CD14-positive monocyte (primary cell): ENCODE measurements around the gene TGM4. TPM values are rescaled to one million over a fixed set of nuclear protein-coding genes. Genes with fewer than 3 reads are reported as not detected.

ENCODE experiments used
- DNase-seq, 3 donors: peaks; one replicate each; pipeline ENCODE4 v3.0.0-alpha.2; 2011 to 2022
- H2AFZ ChIP-seq: 2 replicates; pipeline ENCODE4 v1.6.0; 2012; ENCODE audit warnings: mild to moderate bottlenecking, low read depth, low read length, inconsistent platforms; ENCODE audit not compliant: insufficient read depth, poor library complexity, severe bottlenecking
- H3K27ac ChIP-seq, 2 donors: 1 replicate in 1 of 2; 2 replicates in 1 of 2; pipeline ENCODE4 v1.5.1; 2012 to 2013; ENCODE audit warnings: low read length in 2 of 2, control low read depth in 1 of 2, inconsistent platforms in 1 of 2, low read depth in 1 of 2, mild to moderate bottlenecking in 1 of 2
- H3K27me3 ChIP-seq, 2 donors: one replicate each; pipeline versions ENCODE4 v1.6.0 to v1.6.1; 2011 to 2013; ENCODE audit warnings: low read length in 2 of 2; ENCODE audit not compliant: control insufficient read depth in 2 of 2, insufficient read depth in 2 of 2
- H3K36me3 ChIP-seq, 2 donors: replicated peaks in 1 of 2; 1 replicate in 1 of 2; 2 replicates in 1 of 2; pipeline versions ENCODE4 v1.5.1 to v1.6.1; 2012 to 2013; ENCODE audit warnings: low read length in 2 of 2, control low read depth in 1 of 2, inconsistent platforms in 1 of 2, mild to moderate bottlenecking in 1 of 2; ENCODE audit not compliant: insufficient read depth in 2 of 2, control insufficient read depth in 1 of 2
- H3K4me1 ChIP-seq, 2 donors: 1 replicate in 1 of 2; 2 replicates in 1 of 2; pipeline versions ENCODE4 v1.5.1 to v1.6.1; 2012 to 2013; ENCODE audit warnings: low read length in 2 of 2, control low read depth in 1 of 2, inconsistent platforms in 1 of 2, mild to moderate bottlenecking in 1 of 2, moderate library complexity in 1 of 2; ENCODE audit not compliant: insufficient read depth in 2 of 2, control insufficient read depth in 1 of 2
- H3K4me2 ChIP-seq: replicated peaks from 2 replicates; pipeline ENCODE3; 2012; ENCODE audit warnings: low read length, moderate library complexity, mild to moderate bottlenecking; ENCODE audit not compliant: poor library complexity, severe bottlenecking; ENCODE audit errors: extremely low read depth
- H3K4me3 ChIP-seq, 3 experiments: fragments of 200-600 bp in 1 of 3; sonication (generic) in 1 of 3; replicated peaks in 1 of 3; 1 replicate in 2 of 3; 2 replicates in 1 of 3; pipeline ENCODE4 v1.5.1; 2011 to 2013; ENCODE audit warnings: low read length in 3 of 3, mild to moderate bottlenecking in 3 of 3, control low read depth in 2 of 3, low read depth in 2 of 3, inconsistent platforms in 1 of 3, moderate library complexity in 1 of 3
- H3K79me2 ChIP-seq: 2 replicates; pipeline ENCODE4 v1.6.0; 2012; ENCODE audit warnings: mild to moderate bottlenecking, control low read depth, inconsistent platforms, low read length, moderate library complexity; ENCODE audit not compliant: insufficient read depth
- H3K9ac ChIP-seq: 2 replicates; pipeline ENCODE4 v1.6.0; 2017; ENCODE audit warnings: low read length, mild to moderate bottlenecking; ENCODE audit not compliant: insufficient read depth, poor library complexity, severe bottlenecking
- H3K9me3 ChIP-seq, 2 donors: replicated peaks in 1 of 2; 1 replicate in 1 of 2; 2 replicates in 1 of 2; pipeline versions ENCODE4 v1.5.1 to v1.6.1; 2012 to 2013; ENCODE audit warnings: low read length in 2 of 2, control low read depth in 1 of 2; ENCODE audit not compliant: control insufficient read depth in 1 of 2, insufficient read depth in 1 of 2
- H4K20me1 ChIP-seq: 2 replicates; pipeline ENCODE4 v1.6.0; 2012; ENCODE audit warnings: mild to moderate bottlenecking, low read length, control low read depth, moderate library complexity; ENCODE audit not compliant: insufficient read depth
- H3K27ac Mint-ChIP-seq, 7 donors: one replicate each; pipeline ENCODE4 v1.8.0; 2020; ENCODE audit warnings: mild to moderate bottlenecking in 7 of 7, mixed read lengths in 7 of 7, moderate library complexity in 6 of 7, inconsistent platforms in 2 of 7
- H3K27me3 Mint-ChIP-seq, 3 donors: one replicate each; pipeline ENCODE4 v1.8.0; 2021 to 2022; ENCODE audit warnings: low read depth in 3 of 3, mild to moderate bottlenecking in 3 of 3, mixed read lengths in 3 of 3, moderate library complexity in 3 of 3, inconsistent platforms in 1 of 3
- H3K36me3 Mint-ChIP-seq, 2 donors: one replicate each; pipeline ENCODE4 v1.8.0; 2020; ENCODE audit warnings: mixed read lengths in 2 of 2, inconsistent platforms in 1 of 2, mild to moderate bottlenecking in 1 of 2
- H3K4me1 Mint-ChIP-seq: one replicate; pipeline ENCODE4 v1.8.0; 2020; ENCODE audit warnings: mild to moderate bottlenecking, mixed read lengths
- H3K4me3 Mint-ChIP-seq, 2 donors: one replicate each; pipeline ENCODE4 v1.8.0; 2020; ENCODE audit warnings: mild to moderate bottlenecking in 2 of 2, mixed read lengths in 2 of 2, moderate library complexity in 1 of 2
- H3K9me3 Mint-ChIP-seq, 7 donors: one replicate each; pipeline ENCODE4 v1.8.0; 2020 to 2022; ENCODE audit warnings: mixed read lengths in 7 of 7, mild to moderate bottlenecking in 6 of 7, moderate library complexity in 6 of 7, inconsistent platforms in 2 of 7
- WGBS: methylation state at CpG from one replicate; pipeline ENCODE4 v1.1.5; 2013; ENCODE audit warnings: missing lambda C conversion rate; ENCODE audit not compliant: insufficient coverage; 5-methylcytosine and 5-hydroxymethylcytosine counted together
- intact Hi-C, 2 donors: fragments of 100-400 bp; cut with micrococcal nuclease; formaldehyde crosslinking; loops; one replicate each; pipeline versions ENCODE4 v1.15.0 to v1.15.1; 2023
- polyA plus RNA-seq, 3 donors: library from polyadenylated mRNA; depleted of rRNA in 1 of 3; unstranded in 2 of 3; stranded (reverse) in 1 of 3; fragments of 300-500 nt in 2 of 3; fragments of >200 nt in 1 of 3; fragmentation: Illumina TruSeq in 2 of 3; gene quantifications; 1 replicate in 2 of 3; 2 replicates in 1 of 3; pipeline ENCODE4 v1.2.3, GENCODE V29; 2012 to 2021
- TF ChIP-seq, protein P1 (sequence below): fragments of 200-600 bp; IDR thresholded peaks from one replicate; pipeline ENCODE4 v1.8.0; 2022; ENCODE audit warnings: antibody characterized with exemption, mild to moderate bottlenecking

The TGM4 gene
- polyA plus RNA-seq, 3 donors = 0.04 TPM; not detected in 2

DNA sequence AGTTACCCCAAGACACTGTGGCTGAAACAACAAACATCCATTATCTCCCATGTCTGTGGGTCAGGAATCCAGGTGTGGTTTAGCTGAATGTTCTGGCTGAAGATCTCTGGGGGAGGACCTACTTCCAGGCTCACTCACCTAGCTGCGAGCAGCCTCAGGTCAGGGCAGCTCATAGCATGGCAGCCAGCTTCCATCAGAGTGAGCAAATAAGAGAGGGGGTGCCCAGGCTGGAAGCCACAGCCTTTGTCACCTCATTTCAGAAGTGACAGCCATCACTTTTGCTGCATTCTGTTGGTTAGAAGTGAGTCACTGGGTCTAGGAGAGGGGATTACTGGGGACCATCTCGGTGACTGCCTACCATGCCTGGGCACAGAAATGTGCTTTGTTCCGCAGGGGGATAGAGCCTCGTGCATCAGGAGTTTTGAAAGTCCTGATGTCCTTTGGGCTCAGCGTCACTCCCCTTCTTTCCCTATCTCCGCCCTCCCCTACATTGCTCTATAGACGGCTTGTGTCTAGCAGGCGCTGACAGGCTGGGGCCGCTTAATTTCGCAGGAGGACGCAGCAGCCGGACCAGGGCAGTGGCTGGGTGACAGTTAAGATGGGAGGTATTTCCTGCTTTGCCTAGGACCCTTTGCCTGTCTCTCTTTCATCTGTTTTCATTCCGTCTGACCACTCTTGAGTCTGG is 25.4 kb downstream of the TGM4 start:
- Histone ChIP-seq H3K9ac (no peak overlapping the region), H3K27ac (no peak overlapping the region), H3K79me2 (no peaks in the 10 kb centered on the region), H4K20me1 (no peaks in the 10 kb centered on the region), H2AFZ (no peak overlapping the region), H3K4me2 (no peak overlapping the region), H3K4me1 (no peaks in the 10 kb centered on the region), H3K9me3 (no peaks in the 10 kb centered on the region), H3K36me3 (no peaks in the 10 kb centered on the region), H3K4me3 (no peak overlapping the region), H3K27me3 (no peaks in the 10 kb centered on the region)
- peak overlapping the region in 1 of 7 donors; percentile 34 for H3K27ac Mint-ChIP-seq
- intact Hi-C loops = no loop called here
- no peaks in the 10 kb centered on the region for H3K4me1 Mint-ChIP-seq
- no peak overlapping the region for H3K4me3 Mint-ChIP-seq
- H3K27me3 Mint-ChIP-seq = peaks cover 0 to 10% (median 5%) of the 10 kb centered on the region in 3 donors
- H3K9me3 Mint-ChIP-seq = peaks cover 0 to 2% (median 0%) of the 10 kb centered on the region in 7 donors
- TF ChIP-seq, protein P1, sequence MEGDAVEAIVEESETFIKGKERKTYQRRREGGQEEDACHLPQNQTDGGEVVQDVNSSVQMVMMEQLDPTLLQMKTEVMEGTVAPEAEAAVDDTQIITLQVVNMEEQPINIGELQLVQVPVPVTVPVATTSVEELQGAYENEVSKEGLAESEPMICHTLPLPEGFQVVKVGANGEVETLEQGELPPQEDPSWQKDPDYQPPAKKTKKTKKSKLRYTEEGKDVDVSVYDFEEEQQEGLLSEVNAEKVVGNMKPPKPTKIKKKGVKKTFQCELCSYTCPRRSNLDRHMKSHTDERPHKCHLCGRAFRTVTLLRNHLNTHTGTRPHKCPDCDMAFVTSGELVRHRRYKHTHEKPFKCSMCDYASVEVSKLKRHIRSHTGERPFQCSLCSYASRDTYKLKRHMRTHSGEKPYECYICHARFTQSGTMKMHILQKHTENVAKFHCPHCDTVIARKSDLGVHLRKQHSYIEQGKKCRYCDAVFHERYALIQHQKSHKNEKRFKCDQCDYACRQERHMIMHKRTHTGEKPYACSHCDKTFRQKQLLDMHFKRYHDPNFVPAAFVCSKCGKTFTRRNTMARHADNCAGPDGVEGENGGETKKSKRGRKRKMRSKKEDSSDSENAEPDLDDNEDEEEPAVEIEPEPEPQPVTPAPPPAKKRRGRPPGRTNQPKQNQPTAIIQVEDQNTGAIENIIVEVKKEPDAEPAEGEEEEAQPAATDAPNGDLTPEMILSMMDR = no peak
- no peaks in the 10 kb centered on the region for H3K36me3 Mint-ChIP-seq
- no peak for DNase-seq
- 93% methylated on average over 5 of the region's 13 CpGs for WGBS

DNA sequence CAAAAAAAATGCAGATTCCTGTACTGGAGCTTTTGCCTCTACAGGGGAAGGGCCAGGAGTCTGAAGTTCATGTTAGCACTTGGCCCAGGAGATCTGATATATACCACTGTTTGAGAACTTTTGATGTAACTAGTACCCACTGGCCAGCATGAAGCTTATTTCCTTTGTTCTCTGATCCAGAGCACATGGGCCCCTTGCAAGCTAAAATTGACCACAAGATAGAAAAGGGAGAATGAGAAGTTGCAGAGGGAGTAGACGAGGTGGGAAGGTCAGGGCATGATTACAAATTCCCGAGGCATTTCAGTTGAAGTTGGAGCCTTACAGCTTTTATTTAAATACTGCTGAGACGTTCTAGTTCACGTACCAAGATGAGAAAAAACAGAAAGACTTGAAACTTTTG is 28.2 kb downstream of the TGM4 start:
- no peaks in the 10 kb centered on the region for H3K4me1 ChIP-seq
- Mint-ChIP-seq H3K4me3 (no peak overlapping the region), H3K4me1 (no peaks in the 10 kb centered on the region), H3K27ac (no peak overlapping the region), H3K36me3 (no peaks in the 10 kb centered on the region), H3K9me3 (peaks cover 0 to 9% (median 2%) of the 10 kb centered on the region in 7 donors), H3K27me3 (peaks cover 0 to 14% (median 5%) of the 10 kb centered on the region in 3 donors)
- no peaks in the 10 kb centered on the region for H3K36me3 ChIP-seq
- 78% methylated on average over 2 of the region's 4 CpGs for WGBS
- TF ChIP-seq, protein P1 = no peak
- no peak overlapping the region for H2AFZ ChIP-seq
- no peaks in the 10 kb centered on the region for H3K9me3 ChIP-seq
- no peaks in the 10 kb centered on the region for H3K79me2 ChIP-seq
- H3K4me3 ChIP-seq = no peak overlapping the region
- H3K9ac ChIP-seq = no peak overlapping the region
- H3K27me3 ChIP-seq = no peaks in the 10 kb centered on the region
- no peak overlapping the region for H3K4me2 ChIP-seq
- intact Hi-C loops = no loop called here
- no peak overlapping the region for H3K27ac ChIP-seq
- no peaks in the 10 kb centered on the region for H4K20me1 ChIP-seq
- no peak for DNase-seq
